GM23248 (cell line): Measurements from ENCODE around the gene LRR1. TPM values are rescaled to one million over a fixed set of nuclear protein-coding genes. Genes with fewer than 3 reads are reported as not detected.

Experiments
- DNase-seq: peaks from one replicate; pipeline ENCODE4 v3.0.0-alpha.2; 2015
- H2AFZ ChIP-seq: fragments of 200-600 bp; sonication (generic); 2 replicates; pipeline ENCODE4 v1.6.1; 2016; ENCODE audit warnings: antibody characterized with exemption
- H3F3A ChIP-seq: fragments of 200-600 bp; sonication (generic); 2 replicates; pipeline ENCODE4 v1.6.1; 2016; ENCODE audit warnings: mild to moderate bottlenecking, antibody characterized with exemption, mixed run types; ENCODE audit not compliant: insufficient read depth
- H3K27ac ChIP-seq: fragments of 200-600 bp; sonication (generic); 2 replicates; pipeline ENCODE4 v1.5.1; 2016; ENCODE audit warnings: mild to moderate bottlenecking
- H3K27me3 ChIP-seq: fragments of 200-600 bp; sonication (generic); replicated peaks from 2 replicates; pipeline ENCODE4 v1.6.1; 2016; ENCODE audit warnings: mild to moderate bottlenecking; ENCODE audit not compliant: insufficient read depth
- H3K36me3 ChIP-seq: fragments of 200-600 bp; sonication (generic); 2 replicates; pipeline ENCODE4 v1.6.1; 2016; ENCODE audit warnings: low read depth, mild to moderate bottlenecking
- H3K4me1 ChIP-seq: fragments of 200-600 bp; sonication (generic); 2 replicates; pipeline ENCODE4 v1.6.1; 2016; ENCODE audit warnings: mild to moderate bottlenecking; ENCODE audit not compliant: insufficient read depth
- H3K4me2 ChIP-seq: fragments of 200-600 bp; sonication (generic); one replicate; pipeline ENCODE4 v1.6.1; 2016; ENCODE audit warnings: mild to moderate bottlenecking; ENCODE audit not compliant: unreplicated experiment
- H3K4me3 ChIP-seq: fragments of 200-600 bp; sonication (generic); 2 replicates; pipeline ENCODE4 v1.5.1; 2016; ENCODE audit warnings: mild to moderate bottlenecking
- H3K79me2 ChIP-seq: fragments of 200-600 bp; sonication (generic); 2 replicates; pipeline ENCODE4 v1.6.1; 2016; ENCODE audit warnings: mild to moderate bottlenecking; ENCODE audit not compliant: insufficient read depth
- H3K9ac ChIP-seq: fragments of 200-600 bp; sonication (generic); 2 replicates; pipeline ENCODE4 v1.6.1; 2016; ENCODE audit warnings: mild to moderate bottlenecking
- H3K9me2 ChIP-seq: fragments of 200-600 bp; sonication (generic); 2 replicates; pipeline ENCODE4 v1.6.1; 2016; ENCODE audit warnings: mixed run types, mild to moderate bottlenecking, moderate library complexity; ENCODE audit not compliant: insufficient read depth
- H3K9me3 ChIP-seq: fragments of 200-600 bp; sonication (generic); one replicate; pipeline ENCODE4 v1.6.1; 2017; ENCODE audit warnings: low read depth
- H4K20me1 ChIP-seq: fragments of 200-600 bp; sonication (generic); 2 replicates; pipeline ENCODE4 v1.6.0; 2016; ENCODE audit not compliant: insufficient read depth
- EZH2 ChIP-seq: fragments of 200-600 bp; sonication (generic); IDR thresholded peaks from 2 replicates; pipeline ENCODE4 v1.6.1; 2018; ENCODE audit warnings: antibody characterized with exemption, mild to moderate bottlenecking; ENCODE audit not compliant: insufficient read depth, poor library complexity, severe bottlenecking
- EZH2phosphoT487 ChIP-seq: fragments of 200-600 bp; sonication (generic); IDR thresholded peaks from 2 replicates; pipeline ENCODE4 v1.6.1; 2018; ENCODE audit warnings: antibody characterized with exemption, moderate library complexity, mild to moderate bottlenecking, low read depth; ENCODE audit not compliant: insufficient read depth
- WGBS, 2 experiments: methylation state at CpG; one replicate each; pipeline ENCODE4 v1.1.6; 2015 to 2017; ENCODE audit warnings: low lambda C conversion rate in 2 of 2, low coverage in 1 of 2; ENCODE audit errors: missing lambda C conversion rate in 2 of 2; 5-methylcytosine and 5-hydroxymethylcytosine counted together
- in situ Hi-C: fragments of 300-500 bp; cut with MboI; formaldehyde crosslinking; loops from 2 replicates; pipeline ENCODE4 v1.15.0; 2020
- polyA plus RNA-seq: library from polyadenylated mRNA; unstranded; fragments of >200 nt; fragmentation: Nextera tagmentation; extraction: Ambion mirVana; gene quantifications from 2 replicates; pipeline ENCODE4 v1.2.1, GENCODE V29; 2016
- small RNA-seq: library from RNA; depleted of rRNA; stranded (forward); fragments of <200 nt; gene quantifications from one replicate; pipeline ENCODE3, GENCODE V24; 2014; ENCODE audit warnings: low read depth, low replicate concordance
- total RNA-seq: library from RNA; depleted of rRNA; stranded (reverse); fragments of >200 nt; shearing (Covaris generic); gene quantifications from 2 replicates; pipeline ENCODE4 v1.2.3, GENCODE V29; 2014; rRNA removed

Gene LRR1
- total and polyA plus RNA-seq, 2 experiments from 2014 or later, result 9.6 to 17.5 TPM

- Histone ChIP-seq H3F3A (no peaks in the 10 kb centered on the region), H3K27me3 (no peaks in the 10 kb centered on the region), H3K4me1 (peaks cover 5% of the 10 kb centered on the region; the same call in 1 of the 2 replicates), H4K20me1 (no peaks in the 10 kb centered on the region), H3K27ac (no peak overlapping the region), H3K4me3 (no peak overlapping the region), H3K9ac (no peak overlapping the region), H3K36me3 (no peaks in the 10 kb centered on the region), H3K9me3 (no peaks in the 10 kb centered on the region), H3K79me2 (no peaks in the 10 kb centered on the region), H3K9me2 (no peaks in the 10 kb centered on the region), H2AFZ (no peak overlapping the region), H3K4me2 (no peak overlapping the region)
- TF ChIP-seq EZH2phosphoT487 (no peak), EZH2 (no peak)
- WGBS, 2 experiments, result 96 to 98% methylated on average over 2 of the region's 2 CpGs
- no peak for DNase-seq
- in situ Hi-C loops, result no loop called here
These were observed 61.1 kb downstream of the LRR1 start for GRCh38 chr14:49659526-49660455.

Small RNA genes within 50 kb of the gene (small RNA-seq; reads per million reads assigned to genes)
- gene AL139099.3 (not detected), gene AL139099.4 (not detected), gene RF00019 (not detected), gene RNA5SP384 (not detected)

Other genes with a start within 250 kb of the LRR1 start
- gene RPS29, start 12.6 kb upstream of the LRR1 start, total RNA-seq, result 2,075 and 5,928 TPM in 2 replicates
- gene RPS29, start 12.6 kb upstream of the LRR1 start, polyA plus RNA-seq, result 980 and 1,000 TPM in 2 replicates
- gene RPL36AL, start 21.7 kb downstream of the LRR1 start, total RNA-seq, result 89.8 and 92.5 TPM in 2 replicates
- gene RPL36AL, start 21.7 kb downstream of the LRR1 start, polyA plus RNA-seq, result 240 and 253 TPM in 2 replicates
- 92.9 and 105 TPM in 2 replicates for gene MGAT2, start 21.9 kb downstream of the LRR1 start, total RNA-seq
- 40.2 and 41.9 TPM in 2 replicates for gene MGAT2, start 21.9 kb downstream of the LRR1 start, polyA plus RNA-seq
- gene DNAAF2, start 36.3 kb downstream of the LRR1 start, total RNA-seq, result 11.0 and 11.1 TPM in 2 replicates
- gene DNAAF2, start 36.3 kb downstream of the LRR1 start, polyA plus RNA-seq, result 11.1 and 12.8 TPM in 2 replicates
- 5.5 and 13.5 TPM in 2 replicates for gene POLE2, start 89.3 kb downstream of the LRR1 start, total RNA-seq
- 5.2 TPM in 2 replicates for gene POLE2, start 89.3 kb downstream of the LRR1 start, polyA plus RNA-seq
- 3.4 and 5.0 TPM in 2 replicates for gene KLHDC1, start 94.2 kb downstream of the LRR1 start, total RNA-seq
- gene KLHDC1, start 94.2 kb downstream of the LRR1 start, polyA plus RNA-seq, result 3.0 and 4.1 TPM in 2 replicates
- gene KLHDC2, start 169.2 kb downstream of the LRR1 start, total RNA-seq, result 73.9 and 82.8 TPM in 2 replicates
- gene KLHDC2, start 169.2 kb downstream of the LRR1 start, polyA plus RNA-seq, result 84.9 and 85.7 TPM in 2 replicates